Vagina (tissue), 2 donors: ENCODE data around the gene AQP12A.

Source experiments
- POLR2A ChIP-seq, 2 donors: fragments of 450-650 bp; IDR thresholded peaks; one replicate each; pipeline ENCODE4 v1.6.1; 2017; ENCODE audit warnings: antibody characterized with exemption in 2 of 2, mild to moderate bottlenecking in 2 of 2, moderate library complexity in 2 of 2
- TF ChIP-seq, protein P1 (sequence below), 3 experiments: fragments of 450-650 bp in 2 of 3; fragments of 200-600 bp in 1 of 3; sonication (generic) in 1 of 3; IDR thresholded peaks; one replicate each; pipeline ENCODE4 v1.5.1; 2017 to 2019; ENCODE audit warnings: antibody characterized with exemption in 3 of 3, mild to moderate bottlenecking in 2 of 3, moderate library complexity in 2 of 3

DNA sequence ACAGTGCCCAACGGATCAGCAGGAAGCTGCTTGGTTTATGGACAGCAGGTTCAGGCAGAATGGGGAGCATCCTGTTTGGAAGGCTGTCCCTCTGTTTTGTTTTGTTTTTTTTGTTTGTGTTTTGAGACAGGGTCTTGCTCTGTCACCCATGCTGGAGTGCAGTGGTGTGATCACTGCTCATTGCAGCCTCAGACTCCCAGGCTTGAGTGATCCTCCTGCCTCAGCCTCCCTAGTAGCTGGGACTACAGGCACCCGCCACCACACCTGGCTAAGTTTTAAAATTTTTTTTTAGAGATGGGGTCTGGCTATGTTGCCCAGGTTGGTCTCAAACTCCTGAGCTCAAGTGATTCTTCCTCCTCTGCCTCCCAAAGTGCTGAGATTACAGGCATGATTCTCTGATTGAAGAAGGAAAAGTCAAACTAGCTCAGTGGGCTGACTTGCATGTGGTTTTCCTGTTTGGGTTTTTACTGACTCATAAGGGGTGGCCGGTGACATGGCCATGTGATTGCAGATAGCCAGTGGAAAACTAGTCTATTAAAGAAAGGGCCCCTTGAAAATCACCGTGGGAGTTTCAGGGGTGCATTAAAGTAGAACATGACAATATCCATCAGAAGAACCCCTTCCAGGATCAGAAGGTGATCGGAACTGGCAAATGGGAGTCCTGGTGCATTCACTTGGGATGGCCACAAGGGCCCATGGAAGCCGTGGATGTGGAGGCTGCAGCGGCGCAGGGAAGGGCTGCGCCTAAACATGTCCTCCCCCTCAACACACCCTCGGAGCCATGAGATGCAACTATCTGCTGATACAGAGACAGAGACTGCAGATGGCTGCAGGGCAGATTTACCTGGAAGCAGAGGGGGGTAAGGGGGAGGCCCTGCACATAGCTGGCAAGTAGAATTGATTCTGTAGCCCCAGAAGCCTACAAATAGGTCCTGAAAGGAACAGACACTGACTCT, 35.5 kb upstream of the AQP12A start:
- TF ChIP-seq, protein P1, sequence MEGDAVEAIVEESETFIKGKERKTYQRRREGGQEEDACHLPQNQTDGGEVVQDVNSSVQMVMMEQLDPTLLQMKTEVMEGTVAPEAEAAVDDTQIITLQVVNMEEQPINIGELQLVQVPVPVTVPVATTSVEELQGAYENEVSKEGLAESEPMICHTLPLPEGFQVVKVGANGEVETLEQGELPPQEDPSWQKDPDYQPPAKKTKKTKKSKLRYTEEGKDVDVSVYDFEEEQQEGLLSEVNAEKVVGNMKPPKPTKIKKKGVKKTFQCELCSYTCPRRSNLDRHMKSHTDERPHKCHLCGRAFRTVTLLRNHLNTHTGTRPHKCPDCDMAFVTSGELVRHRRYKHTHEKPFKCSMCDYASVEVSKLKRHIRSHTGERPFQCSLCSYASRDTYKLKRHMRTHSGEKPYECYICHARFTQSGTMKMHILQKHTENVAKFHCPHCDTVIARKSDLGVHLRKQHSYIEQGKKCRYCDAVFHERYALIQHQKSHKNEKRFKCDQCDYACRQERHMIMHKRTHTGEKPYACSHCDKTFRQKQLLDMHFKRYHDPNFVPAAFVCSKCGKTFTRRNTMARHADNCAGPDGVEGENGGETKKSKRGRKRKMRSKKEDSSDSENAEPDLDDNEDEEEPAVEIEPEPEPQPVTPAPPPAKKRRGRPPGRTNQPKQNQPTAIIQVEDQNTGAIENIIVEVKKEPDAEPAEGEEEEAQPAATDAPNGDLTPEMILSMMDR (IDR thresholded peaks at IDR 0.05): no peak
- no peak for TF ChIP-seq POLR2A (IDR thresholded peaks at IDR 0.05)
